Measurements from ENCODE around the gene CFD.

Gene CFD

DNA sequence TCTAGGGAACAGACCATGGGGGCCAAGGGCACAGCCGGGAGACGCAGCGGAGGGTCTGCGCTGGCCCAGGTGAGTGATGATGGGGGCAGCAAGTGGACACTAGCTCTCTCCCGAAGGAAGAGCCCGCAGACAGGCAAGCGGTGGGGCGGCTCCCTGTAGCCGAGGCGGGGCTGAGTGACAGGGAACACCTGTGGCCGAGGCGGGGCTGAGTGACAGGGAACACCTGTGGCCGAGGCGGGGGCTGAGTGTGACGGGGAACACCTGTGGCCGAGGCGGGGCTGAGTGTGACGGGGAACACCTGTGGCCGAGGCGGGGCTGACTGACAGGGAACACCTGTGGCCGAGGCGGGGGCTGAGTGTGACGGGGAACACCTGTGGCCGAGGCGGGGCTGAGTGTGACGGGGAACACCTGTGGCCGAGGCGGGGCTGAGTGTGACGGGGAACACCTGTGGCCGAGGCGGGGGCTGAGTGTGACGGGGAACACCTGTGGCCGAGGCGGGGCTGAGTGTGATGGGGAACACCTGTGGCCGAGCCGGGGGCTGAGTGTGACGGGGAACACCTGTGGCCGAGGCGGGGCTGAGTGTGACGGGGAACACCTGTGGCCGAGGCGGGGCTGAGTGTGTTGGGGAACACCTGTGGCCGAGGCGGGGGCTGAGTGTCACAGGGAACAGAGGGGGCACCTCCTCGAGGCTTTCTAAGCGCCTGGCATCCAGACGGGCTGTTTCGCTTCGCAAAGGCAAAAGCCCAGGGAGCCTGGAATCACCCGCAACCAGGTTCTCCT is 32.1 kb downstream of the CFD start:
- DNase-seq = peak; percentile 33

DNA sequence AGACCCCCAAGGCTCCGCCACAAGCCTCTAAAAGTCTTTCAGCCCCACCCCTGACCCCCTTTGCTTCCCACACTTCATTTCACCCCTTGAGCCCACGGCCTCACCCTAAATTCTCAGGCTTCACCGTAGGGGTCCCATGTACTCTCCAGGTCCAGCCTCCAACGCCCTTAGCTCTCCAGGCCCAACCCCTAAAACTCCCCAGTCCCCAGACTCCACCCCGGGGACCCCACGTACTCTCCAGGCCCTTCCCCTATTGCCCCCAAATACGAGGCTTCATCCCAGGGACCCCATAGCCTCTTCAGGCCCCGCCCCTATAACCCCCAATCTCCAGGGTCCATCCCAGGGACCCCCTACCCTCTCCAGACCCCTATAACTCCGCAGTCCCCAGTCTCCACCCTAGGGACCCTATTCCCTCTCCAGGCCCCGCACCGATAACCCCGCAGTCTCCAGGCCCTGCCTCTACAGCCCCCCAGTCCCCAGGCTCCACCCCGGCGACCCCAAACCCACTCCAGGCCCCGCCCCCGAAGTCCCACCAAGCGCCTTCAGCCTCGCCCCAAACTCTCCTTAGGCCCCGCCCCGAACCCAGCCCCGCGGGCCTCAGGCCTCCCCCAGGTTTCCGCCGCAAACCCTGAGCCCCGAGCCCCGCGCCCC is 32.9 kb downstream of the CFD start:
- DNase-seq = no peak

DNA sequence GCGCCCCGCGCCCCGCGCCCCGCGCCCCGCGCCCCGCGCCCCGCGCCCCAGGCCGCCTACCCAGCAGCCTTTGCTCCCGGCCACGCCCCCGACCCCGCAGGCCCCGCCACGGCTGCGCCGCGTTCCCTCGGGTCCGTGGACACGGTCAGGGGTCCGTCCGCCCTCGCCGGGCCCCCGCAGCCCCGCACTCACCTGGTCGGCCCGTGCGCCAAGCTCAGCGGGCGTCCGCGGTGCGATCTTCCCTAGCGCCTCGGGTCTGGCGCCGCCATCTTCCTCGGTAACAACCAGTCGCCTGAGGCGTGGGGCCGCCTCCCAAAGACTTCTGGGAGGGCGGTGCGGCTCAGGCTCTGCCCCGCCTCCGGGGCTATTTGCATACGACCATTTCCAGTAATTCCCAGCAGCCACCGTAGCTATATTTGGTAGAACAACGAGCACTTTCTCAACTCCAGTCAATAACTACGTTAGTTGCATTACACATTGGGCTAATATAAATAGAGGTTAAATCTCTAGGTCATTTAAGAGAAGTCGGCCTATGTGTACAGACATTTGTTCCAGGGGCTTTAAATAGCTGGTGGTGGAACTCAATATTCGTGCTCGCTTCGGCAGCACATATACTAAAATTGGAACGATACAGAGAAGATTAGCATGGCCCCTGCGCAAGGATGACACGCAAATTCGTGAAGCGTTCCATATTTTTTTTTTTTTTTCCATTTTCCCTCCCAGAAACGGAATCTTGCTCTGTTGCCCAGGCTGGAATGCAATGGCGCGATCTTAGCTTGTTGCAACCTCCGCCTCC is 33.6 kb downstream of the CFD start, which contains the start of the genes MED16 and RNU6-9:
MED16 (minus strand) TSS at position 294 of the 796 bp plus-strand sequence. CDS start 2,056 bp downstream, outside the sequence.
RNU6-9 (plus strand) TSS at position 591 of the 796 bp plus-strand sequence.
- peak; percentile 91 for DNase-seq

DNA sequence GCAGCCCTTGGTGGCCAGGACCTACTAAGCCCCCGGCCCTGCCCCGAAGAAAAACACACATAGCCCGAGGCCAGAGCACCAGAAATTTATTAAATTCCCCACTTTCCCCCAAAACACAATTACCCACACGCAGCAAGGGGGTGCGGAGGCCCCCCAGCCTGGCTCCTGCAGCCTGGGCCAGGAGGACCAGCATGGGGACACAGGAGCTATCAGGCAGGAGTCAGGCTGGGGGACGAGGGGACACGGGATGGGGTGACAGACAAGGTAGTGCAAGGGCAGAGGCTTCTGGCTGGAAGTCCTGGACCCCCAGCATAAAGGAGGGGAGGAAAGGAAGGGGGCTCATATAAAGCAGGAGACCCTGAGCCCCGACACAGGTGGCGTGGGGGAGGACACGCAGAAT is 37.0 kb downstream of the CFD start:
- DNase-seq = no peak

DNA sequence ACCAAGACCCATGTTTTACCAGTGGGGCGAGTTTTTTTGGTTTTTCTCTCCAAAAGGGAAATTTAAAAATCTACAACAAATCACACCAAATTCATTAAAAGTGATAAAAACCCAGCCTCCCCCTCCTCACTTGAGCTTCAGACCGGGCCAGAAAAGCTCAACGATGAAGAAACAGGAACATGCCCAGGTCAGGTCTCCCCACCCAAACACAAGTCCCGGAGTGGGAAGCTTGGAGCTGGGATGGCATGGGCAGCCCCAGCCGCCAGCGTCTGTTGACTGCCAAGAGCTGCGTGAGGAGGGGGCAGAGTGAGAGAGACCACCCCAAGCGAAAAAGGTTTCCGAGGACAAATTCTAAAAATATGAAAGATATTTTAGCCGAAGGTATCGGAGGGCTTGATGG is 37.5 kb downstream of the CFD start:
- DNase-seq = no peak

DNA sequence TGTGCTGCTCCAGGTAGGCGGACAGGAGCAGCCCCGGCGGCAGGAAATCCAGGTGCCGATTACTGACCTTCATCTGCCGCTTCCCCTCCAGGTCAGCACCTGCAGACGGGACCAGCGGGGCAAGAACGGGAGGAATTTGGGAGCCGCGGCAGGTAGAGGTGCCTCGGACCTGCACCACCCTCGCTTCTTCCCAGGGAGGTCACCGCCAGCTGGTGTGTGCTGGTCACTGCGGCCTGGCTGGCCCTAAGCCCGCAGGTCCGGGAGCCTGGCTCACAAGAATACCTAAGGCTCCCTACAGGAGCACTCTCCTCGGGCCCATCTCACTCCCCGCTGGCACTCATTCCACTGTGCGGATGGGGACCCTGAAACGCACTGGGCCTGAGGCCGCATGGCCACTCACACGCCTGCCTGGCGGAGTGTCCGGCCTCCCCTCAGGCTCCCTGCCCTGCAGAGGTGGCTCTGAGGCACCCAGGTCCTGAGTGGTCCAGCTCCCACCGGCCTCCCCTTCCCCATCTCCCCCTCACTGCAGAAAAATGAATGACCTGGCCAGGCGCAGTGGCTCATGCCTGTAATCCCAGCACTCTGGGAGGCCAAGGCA is 38.1 kb downstream of the CFD start:
- DNase-seq = no peak

DNA sequence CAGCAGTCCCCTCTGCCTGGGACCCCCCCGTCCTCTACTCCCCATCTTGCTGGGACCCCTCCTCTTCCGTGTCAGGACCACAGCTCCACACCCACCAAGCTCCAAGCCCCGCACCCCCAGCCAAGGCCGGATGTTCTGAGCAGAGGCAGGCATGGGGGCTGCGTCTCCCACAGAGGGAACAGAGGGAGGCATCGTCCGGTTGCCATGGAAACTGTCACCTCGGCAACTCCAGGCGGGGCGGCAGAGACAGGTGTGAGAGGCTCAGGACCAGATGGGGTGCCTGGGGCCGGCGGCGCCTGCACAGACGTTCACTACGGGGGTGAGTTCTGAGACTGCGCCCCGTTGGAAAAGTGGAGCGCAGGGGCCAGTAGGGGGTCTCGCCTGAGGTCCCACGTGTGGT is 39.2 kb downstream of the CFD start:
- DNase-seq = peak; percentile 58

DNA sequence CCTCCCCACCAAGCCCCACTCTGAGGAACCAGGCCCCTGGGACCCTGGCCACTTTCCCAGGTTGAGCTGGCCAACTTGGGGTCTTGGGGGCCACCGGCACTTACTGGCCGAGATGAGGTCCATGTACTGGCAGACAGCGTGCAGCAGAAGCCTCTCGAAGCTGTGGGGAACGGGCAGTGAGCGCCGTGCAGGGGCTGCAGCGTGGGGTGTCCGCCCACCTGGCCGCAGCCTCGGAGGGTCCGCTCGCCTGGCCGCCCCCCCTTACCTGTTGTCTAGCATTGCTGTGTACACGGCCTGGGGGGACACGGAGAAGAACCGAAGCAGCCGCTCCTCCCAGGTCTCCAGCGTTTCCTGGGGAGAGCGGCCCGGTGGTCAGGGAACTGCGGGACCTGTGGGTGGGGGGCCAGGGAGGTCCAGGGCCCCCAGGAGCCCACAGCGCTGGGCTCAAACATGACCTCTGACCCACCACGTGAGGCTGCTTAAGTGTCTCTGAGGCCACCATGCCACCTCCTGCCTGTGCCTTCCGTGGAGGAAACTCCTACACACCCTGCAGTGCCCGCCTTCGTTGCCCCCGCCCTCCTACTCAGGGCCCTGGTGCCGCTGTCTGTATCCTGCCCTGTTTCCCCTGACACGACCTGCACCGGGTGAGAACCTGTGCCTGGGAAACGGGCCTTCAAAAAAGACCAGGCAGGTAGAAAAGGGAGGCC is 40.0 kb downstream of the CFD start:
- no peak for DNase-seq

DNA sequence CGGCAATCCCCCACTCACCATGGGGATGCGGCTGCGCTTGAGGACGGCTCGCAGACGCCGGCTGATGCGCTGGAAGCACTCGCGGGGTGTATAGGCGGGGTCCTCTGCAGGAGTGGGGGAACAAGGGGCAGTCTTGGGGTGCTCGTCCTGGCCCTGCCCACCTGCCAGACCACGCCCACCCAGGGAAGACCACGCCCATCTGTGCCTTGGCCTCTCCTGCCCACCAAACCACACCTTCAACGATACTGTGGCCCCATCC is 40.5 kb downstream of the CFD start:
- no peak for DNase-seq

DNA sequence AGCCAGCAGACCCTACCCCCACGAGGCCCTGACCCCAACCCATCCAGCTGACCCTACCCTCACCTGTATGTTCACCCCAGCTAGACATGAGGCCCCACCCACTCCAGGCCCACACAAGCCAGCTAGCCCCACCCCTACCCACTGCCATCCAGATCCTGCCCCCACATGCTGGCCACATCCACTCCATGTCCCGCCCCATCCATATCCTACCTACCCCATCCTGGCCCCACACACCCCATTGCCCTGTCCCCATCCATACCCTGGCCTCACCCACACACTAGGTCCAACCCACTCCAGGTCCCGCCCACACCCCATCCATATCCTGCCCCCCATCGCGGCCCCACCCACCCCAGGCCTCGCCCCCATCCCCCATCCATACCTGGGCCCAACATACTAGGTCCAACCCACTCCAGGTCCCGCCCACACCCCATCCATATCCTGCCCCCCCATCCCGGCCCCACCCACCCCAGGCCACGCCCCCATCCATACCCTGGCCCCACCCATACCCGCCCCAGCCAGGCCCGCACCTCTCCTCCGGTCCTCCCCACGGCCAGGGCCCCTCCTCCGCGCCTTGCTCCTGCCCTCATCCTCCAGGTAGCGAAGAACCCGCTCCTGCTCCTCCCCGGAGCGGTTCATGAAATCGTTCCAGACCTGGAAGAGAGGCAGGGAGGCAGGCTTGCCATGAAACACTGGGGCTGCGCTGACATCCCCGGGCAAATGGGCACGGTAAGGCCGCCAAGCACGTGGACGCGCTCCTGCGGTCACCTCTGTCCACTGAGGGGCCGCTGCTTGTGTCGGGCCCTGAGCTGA is 41.0 kb downstream of the CFD start:
- peak; percentile 44 for DNase-seq

DNA sequence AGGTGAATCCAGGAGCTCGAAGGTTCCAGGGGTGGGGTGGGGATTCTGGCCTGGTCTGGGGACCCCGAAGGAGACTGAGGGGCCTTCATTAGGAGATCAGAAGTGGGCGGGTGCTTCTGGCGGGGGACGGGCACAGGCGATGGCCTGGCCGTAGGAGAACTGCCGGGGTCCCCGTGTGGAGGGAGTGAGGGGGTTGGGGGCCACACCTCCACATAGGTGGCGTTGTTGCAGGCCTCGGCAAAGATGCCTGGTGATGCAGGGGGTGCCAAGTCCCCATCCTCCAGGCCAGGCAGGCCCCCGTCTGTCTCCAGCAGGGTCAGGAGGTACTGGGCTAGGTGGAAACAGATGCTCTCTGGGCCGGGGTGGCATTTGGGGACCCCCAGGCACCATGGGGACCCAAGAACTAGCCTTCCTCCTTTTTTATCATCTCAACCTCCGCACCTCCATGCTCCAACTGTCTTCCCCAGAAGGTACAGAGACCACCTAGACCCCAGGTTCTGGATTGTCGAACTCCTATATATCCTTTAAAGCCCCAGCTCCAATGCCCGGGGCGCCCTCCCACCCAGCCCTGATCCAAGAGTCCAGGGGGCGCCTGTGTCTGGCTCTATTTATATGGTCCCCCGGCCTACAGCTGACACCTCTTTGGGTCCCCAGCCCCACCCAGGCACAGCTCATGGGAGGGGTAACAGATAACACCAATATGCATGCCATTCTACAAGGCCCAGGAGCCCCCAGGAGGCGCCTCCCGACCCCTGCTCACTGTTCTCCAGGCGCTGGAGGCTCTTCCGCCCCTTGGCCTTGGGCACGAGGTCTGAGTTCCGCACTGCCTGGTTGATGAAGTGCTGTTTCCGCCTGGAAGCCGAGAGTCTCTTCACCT is 42.0 kb downstream of the CFD start:
- no peak for DNase-seq

DNA sequence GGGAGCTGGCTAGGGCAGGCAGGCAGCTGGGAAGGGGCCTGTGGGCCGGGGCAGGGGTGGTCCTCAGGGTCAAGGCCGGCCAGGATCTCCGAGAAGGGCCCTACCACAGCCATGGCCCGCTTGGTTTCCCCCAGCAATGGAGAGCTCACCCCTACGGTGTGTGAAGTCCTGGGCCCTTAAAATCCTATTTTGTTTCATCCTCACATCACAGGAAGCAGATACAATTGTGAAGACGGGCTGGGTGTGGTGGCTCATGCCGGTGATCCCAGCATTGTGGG is 42.6 kb downstream of the CFD start:
- no peak for DNase-seq

DNA sequence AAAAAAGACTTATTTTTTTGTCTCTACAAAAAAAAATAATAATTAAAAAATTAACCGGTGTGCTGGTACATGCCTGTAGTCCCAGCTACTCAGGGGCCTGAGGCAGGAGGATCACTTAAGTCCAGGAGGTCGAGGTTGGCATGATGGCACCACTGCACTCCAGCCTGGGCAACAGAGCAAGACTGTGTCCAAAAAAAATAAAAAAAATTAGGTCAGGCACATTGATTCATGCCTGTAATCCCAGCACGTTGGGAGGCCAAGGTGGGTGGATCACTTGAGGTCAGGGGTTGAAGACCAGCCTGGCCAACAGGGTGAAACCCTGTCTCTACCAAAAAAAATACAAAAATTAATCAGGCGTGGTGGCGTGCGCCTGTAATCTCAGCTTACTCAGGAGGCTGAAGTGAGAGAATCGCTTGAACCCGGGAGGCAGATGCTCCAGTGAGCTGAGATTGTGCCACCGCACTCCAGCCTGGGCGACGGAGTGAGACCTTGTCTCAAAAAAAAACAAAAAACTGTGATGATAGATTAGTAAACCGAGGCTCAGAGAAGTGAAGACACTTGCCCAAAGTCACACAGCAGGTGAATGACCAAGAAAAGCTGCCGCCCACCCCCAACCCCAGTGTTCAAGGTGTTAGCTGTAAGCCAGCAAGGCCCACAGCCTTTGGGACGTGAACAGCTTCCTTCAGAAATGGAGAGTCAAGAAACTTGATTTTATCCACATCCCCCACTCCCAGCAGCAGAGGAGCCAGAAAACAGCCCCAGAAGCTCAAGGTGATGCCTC is 43.2 kb downstream of the CFD start:
- no peak for DNase-seq

DNA sequence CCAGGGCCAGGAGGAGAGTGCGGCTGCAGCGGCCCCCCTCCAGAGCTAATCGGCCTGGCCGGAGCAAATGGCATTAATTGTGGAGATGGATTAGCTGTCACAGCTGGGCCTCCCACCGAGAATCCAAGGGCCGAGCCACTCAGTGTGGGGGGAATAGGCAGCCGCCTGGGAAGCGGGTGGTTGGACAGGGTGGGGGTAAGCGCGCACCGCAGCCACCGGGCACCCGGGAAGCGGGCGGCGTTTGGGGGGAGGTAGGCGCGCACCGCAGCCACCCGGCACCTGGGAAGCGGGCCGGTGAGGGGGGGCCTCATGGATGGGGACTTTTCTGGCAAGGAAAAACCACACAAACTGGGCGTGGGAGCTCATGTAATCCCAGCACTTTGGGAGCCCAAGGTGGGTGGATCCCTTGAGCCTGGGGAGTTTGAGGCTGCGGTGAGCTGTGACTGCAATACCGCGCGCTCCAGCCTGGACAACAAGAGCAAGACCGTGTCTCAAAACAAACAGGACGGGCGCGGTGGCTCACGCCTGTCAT is 43.9 kb downstream of the CFD start:
- DNase-seq = no peak

DNA sequence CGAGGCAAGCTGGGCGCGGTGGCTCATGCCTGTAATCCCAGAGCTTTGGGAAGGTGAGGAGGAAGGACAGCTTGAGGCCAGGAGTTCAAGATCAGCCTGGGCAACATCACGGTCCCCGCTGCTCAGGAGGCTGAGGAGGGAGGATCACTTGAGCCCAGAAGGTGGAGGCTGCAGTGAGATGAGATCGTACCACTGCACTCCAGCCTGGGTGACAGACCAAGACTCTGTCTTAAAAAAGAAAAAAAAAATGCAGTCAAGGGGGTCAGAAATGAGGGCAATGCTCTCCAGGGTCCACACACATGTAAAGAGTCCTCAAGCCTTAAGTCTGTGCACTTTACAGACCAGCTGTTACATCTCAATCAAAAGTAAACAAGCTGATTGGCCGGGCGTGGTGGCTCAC is 45.1 kb downstream of the CFD start:
- DNase-seq = no peak

DNA sequence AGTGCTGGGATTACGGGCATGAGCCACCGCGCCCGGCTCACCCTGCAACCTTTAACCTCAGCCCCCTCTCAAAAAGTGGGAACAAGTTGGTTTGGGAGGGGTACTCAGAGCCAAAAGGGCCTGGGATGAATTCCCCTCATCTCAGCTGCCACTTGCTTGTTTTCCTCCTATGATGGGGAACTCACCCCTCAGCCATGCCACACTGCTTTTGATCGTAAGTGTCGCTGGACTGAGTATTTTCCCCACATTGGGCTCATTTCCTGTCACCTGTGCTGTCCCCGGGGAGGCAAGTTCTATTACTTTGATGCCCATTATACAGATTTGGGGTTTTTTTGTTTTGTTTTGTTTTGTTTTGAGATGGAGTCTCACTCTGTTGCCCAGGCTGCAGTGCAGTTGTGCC is 47.0 kb downstream of the CFD start:
- DNase-seq = peak; percentile 43

DNA sequence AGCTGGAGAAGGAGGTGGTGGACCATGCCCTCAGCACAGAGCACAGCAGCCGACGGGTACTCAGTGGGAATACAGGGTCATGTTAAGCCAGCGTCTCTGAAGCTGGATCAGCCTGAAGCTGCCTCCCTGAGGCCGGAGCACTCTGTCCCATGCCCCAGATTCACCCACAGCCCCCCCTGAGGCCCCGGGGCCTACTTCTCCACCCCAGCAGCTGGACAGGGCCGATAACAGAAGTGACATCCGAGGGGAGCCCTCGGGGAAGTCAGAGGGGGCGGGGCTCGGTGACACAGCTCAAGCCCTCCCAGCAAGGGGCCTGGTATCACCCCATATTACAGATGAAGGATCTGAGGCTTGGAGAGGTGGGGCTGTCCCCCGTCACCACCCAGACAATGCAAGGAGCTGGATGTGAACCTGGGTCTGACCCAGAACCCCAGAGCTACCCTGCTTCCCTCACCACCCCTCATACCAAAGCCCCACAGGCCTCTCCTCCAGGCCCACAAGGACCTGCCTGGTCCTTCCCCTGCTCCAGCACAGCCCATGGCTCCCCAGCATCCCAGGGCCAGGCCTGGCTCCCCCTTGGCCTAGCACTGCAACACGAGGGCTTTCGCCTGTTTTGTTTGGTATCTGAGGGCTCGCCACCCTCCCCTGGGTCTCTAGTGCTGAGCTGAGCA is 47.9 kb downstream of the CFD start:
- peak; percentile 74 for DNase-seq

DNA sequence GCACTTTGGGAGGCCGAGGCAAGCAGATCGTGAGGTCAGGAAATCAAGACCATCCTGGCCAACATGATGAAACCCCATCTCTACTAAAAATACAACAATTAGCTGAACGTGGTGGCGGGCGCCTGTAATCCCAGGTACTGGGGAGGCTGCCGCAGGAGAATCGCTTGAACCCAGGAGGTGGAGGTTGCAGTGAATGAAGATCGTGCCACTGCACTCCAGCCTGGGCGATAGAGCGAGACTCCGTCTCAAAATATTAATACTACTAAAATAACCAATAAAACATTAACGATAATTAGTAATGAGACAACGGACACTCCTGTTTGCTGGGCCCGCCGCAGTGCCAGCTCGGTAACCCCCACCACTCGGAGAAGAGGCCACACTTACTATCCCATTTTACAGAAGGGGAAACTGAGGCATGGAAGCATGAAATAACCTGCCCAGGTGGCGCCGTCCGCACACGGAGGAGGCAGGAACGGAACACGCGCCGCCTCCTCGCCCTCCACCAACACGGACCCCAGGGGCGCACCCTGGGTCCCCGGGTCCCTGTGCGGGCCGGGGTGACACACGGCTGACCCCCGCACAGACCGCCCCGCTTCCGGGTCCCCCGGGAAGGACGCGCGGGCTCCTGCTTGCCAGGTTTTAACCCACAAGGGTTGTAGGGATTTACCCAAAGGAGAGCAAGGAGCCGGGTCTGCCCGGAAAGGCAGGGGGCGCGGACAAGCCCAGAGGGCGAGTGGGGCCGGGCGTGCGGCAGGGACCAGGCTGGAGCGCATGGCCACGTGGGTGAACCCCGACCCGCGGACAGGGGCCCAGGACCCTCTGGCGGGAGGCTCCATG is 52.0 kb downstream of the CFD start:
- DNase-seq = no peak
